GM18873 (cell line): ENCODE results near the gene DUSP7.

Experiments
- ATAC-seq: cut with Tn5 transposase; IDR thresholded peaks from one replicate; pipeline ENCODE4 v1.9.1; 2021; ENCODE audit warnings: mild to moderate bottlenecking, moderate library complexity, moderate number of reproducible peaks; ENCODE audit not compliant: unreplicated experiment, low FRiP score

The DUSP7 gene

GRCh38 chr3:52056521-52056967 is at the start of gene DUSP7:
Gene DUSP7 (minus strand): TSS chr3:52056571. CDS start chr3:52056366, 205 bp downstream.
- ATAC-seq, result peak; percentile 1

- no peak for ATAC-seq
Measured at GRCh38 chr3:52104684-52105640, 48.6 kb upstream of the DUSP7 start.

GRCh38 chr3:52102934-52103333 is 46.6 kb upstream of the DUSP7 start:
- no peak for ATAC-seq

GRCh38 chr3:52099001-52099401 is 42.6 kb upstream of the DUSP7 start:
- ATAC-seq, result no peak

GRCh38 chr3:52097851-52098507 is 41.6 kb upstream of the DUSP7 start:
- ATAC-seq, result no peak

GRCh38 chr3:52095990-52096775 is 39.8 kb upstream of the DUSP7 start:
- no peak for ATAC-seq

- ATAC-seq, result no peak
Measured at GRCh38 chr3:52094571-52095485, 38.5 kb upstream of the DUSP7 start.

- no peak for ATAC-seq
Measured at GRCh38 chr3:52093756-52094545, 37.6 kb upstream of the DUSP7 start.

- ATAC-seq, result no peak
Measured at GRCh38 chr3:52092891-52093290, 36.5 kb upstream of the DUSP7 start.

- ATAC-seq, result no peak
Measured at GRCh38 chr3:52092271-52092660, 35.9 kb upstream of the DUSP7 start.

- no peak for ATAC-seq
Measured at GRCh38 chr3:52091586-52092270, 35.4 kb upstream of the DUSP7 start.

GRCh38 chr3:52090933-52091468 is 34.6 kb upstream of the DUSP7 start:
- ATAC-seq, result no peak

GRCh38 chr3:52090131-52090932 is 34.0 kb upstream of the DUSP7 start:
- no peak for ATAC-seq

GRCh38 chr3:52089691-52090090 is 33.3 kb upstream of the DUSP7 start:
- no peak for ATAC-seq

- ATAC-seq, result no peak
Measured at GRCh38 chr3:52088445-52089367, 32.3 kb upstream of the DUSP7 start.

- ATAC-seq, result no peak
Measured at GRCh38 chr3:52087731-52088130, 31.4 kb upstream of the DUSP7 start.
